ENCODE data around the gene BFAR.
A peak's percentile ranks its signal among the peaks of the same experiment; 100 is the strongest.

The BFAR gene

GRCh38 chr16:14632693-14633569 is at the start of gene BFAR:
TSS of gene BFAR (plus strand) at chr16:14632951. CDS start at chr16:14644347, 11,396 bp downstream.
- peak within 1 kb of the TSS; percentile 97 for H3K4me3 ChIP-seq (ENCODE audit: control insufficient read depth, low read depth, low read length)
- no peak for TF ChIP-seq CTCF (IDR thresholded peaks at IDR 0.05; ENCODE audit: control insufficient read depth, insufficient read depth, low read depth, low read length, missing control alignments)
- peak; percentile 73 for DNase-seq (ENCODE audit: low read depth)

- DNase-seq (ENCODE audit: low read depth): no peak
- H3K4me3 ChIP-seq (ENCODE audit: control insufficient read depth, low read depth, low read length): no peak overlapping the region
- no peak for TF ChIP-seq CTCF (IDR thresholded peaks at IDR 0.05; ENCODE audit: control insufficient read depth, insufficient read depth, low read depth, low read length, missing control alignments)
Observed at GRCh38 chr16:14585287-14585686, 47.5 kb upstream of the BFAR start.

- H3K4me3 ChIP-seq (ENCODE audit: control insufficient read depth, low read depth, low read length): no peak overlapping the region
- DNase-seq (ENCODE audit: low read depth): no peak
- no peak for TF ChIP-seq CTCF (IDR thresholded peaks at IDR 0.05; ENCODE audit: control insufficient read depth, insufficient read depth, low read depth, low read length, missing control alignments)
Observed at GRCh38 chr16:14586637-14587305, 46.0 kb upstream of the BFAR start.

GRCh38 chr16:14600164-14600563 is 32.6 kb upstream of the BFAR start:
- peak; percentile 46 for TF ChIP-seq CTCF (IDR thresholded peaks at IDR 0.05; ENCODE audit: control insufficient read depth, insufficient read depth, low read depth, low read length, missing control alignments)
- DNase-seq (ENCODE audit: low read depth): no peak
- no peak overlapping the region for H3K4me3 ChIP-seq (ENCODE audit: control insufficient read depth, low read depth, low read length)

GRCh38 chr16:14602443-14602963 is 30.2 kb upstream of the BFAR start:
- no peak overlapping the region for H3K4me3 ChIP-seq (ENCODE audit: control insufficient read depth, low read depth, low read length)
- DNase-seq (ENCODE audit: low read depth): no peak
- TF ChIP-seq CTCF (IDR thresholded peaks at IDR 0.05; ENCODE audit: control insufficient read depth, insufficient read depth, low read depth, low read length, missing control alignments): no peak

- DNase-seq (ENCODE audit: low read depth): no peak
- no peak overlapping the region for H3K4me3 ChIP-seq (ENCODE audit: control insufficient read depth, low read depth, low read length)
- no peak for TF ChIP-seq CTCF (IDR thresholded peaks at IDR 0.05; ENCODE audit: control insufficient read depth, insufficient read depth, low read depth, low read length, missing control alignments)
Observed at GRCh38 chr16:14606102-14606501, 26.6 kb upstream of the BFAR start.
